NCI-H2107 (cell line): ENCODE data around the gene MPPED2.

Experiments
- DNase-seq: peaks from one replicate; lab custom pipeline; 2025; lab: John Stamatoyannopoulos, UW

MPPED2 gene

GRCh38 chr11:30360741-30361140, 225.4 kb downstream of the MPPED2 start:
- no peak for DNase-seq
